ENCODE measurements around the gene RPS6KB2.

Gene RPS6KB2

DNA sequence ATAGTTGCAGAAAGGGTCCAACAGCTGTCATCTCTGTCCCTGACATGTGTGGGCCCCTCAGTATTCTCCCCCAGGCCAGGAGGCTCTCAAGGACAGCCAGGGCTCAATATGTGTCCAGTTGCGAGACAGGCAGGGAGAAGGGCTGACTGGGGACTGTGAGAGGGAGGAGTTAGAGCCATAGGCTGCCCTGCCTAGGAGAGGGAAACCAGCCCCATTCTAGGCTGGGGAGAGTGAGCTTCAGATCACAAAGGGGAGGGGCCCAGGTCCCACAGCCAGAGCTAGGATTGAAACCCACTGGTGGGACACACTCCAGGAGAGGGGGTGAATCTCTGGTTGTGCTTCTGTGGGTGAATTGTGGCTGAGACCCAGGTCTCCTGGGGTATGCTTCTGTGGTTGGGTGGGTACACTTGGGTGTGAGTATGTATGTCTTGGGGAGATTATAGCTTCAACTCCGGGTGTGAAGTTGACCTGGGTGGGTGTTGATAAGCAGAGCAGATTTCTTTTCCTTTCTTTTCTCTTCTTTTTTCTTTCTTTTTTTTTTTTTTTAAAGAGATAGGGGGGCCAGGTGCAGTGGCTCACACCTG lies 14.9 kb upstream of the RPS6KB2 start:
- DNase-seq (ENCODE audit: insufficient read length, low spot score), result no peak
- no peak for TF ChIP-seq CTCF (IDR thresholded peaks at IDR 0.05; ENCODE audit: insufficient read depth, missing control alignments)
- FAIRE-seq, result no peak

- DNase-seq (ENCODE audit: insufficient read length, low spot score), result no peak
- TF ChIP-seq CTCF (IDR thresholded peaks at IDR 0.05; ENCODE audit: insufficient read depth, missing control alignments), result no peak
- no peak for FAIRE-seq
These were observed 12.6 kb upstream of the RPS6KB2 start, which contains the start of gene CARNS1 for GRCh38 chr11:67415501-67416304. TSS of gene CARNS1 (plus strand) at chr11:67415678. CDS start at chr11:67416200, 522 bp downstream.

- DNase-seq (ENCODE audit: insufficient read length, low spot score) (no peak), FAIRE-seq (no peak)
- TF ChIP-seq CTCF (IDR thresholded peaks at IDR 0.05; ENCODE audit: insufficient read depth, missing control alignments), result no peak
These were observed 11.6 kb upstream of the RPS6KB2 start for GRCh38 chr11:67416416-67417335.

DNA sequence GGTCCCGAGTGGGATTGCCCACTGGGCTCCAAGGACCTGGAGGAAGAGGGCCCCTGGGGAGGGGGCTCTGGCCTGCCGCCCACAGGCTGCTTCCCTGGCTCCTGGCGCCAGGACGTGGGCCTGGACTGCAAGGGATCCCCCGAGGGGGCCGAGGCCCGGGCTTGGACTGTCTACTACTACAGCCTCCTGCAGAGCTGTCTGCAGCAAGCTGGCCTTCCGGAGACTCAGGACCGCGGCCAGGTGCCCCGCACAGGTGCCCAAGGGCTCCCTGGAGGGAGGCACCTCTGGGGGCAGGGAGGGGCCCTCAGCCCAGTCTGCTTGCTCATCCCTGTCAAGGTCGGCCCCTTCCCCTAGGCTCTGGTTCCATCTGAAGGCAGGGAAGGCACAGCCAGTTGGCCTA lies 10.9 kb upstream of the RPS6KB2 start:
- no peak for FAIRE-seq
- no peak for DNase-seq (ENCODE audit: insufficient read length, low spot score)

DNA sequence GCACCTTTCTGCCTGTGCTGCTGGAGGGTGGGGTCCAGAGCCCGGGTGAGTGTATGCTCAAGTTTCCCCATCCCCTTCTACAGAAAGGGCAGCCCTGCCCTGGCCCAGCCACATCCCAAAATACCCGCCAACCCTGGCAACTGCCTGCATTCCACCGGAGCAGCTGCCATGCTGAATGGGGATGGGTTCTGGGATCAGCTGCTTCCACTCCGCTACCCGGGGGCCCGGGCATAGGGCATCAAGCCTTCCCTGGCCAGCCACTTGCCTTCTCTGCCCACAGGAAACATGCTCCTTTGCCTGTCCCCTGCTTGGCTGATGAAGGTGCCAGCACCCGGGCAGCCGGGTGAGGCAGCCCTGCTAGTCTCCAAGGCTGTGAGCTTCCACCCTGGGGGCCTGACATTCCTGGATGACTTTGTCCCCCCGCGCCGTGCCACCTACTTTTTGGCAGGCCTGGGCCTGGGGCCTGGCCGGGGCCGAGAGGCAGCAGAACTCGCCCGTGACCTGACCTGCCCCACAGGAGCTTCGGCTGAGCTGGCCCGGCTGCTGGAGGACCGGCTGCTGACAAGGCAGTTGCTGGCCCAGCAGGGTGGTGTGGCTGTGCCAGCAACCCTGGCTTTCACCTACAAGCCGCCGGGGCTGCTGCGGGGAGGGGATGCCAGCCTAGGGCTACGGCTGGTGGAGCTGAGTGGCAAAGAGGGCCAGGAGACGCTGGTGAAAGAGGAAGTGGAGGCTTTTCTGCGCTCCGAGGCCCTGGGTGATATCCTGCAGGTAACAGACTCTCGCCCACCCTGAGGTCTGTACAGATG lies 9.6 kb upstream of the RPS6KB2 start:
- TF ChIP-seq CTCF (IDR thresholded peaks at IDR 0.05; ENCODE audit: insufficient read depth, missing control alignments), result no peak
- no peak for DNase-seq (ENCODE audit: insufficient read length, low spot score)
- FAIRE-seq, result no peak

More for the DNA sequence above, 10.9 kb upstream of the RPS6KB2 start:
- TF ChIP-seq CTCF (IDR thresholded peaks at IDR 0.05; ENCODE audit: insufficient read depth, missing control alignments), result no peak

- DNase-seq (ENCODE audit: insufficient read length, low spot score) (no peak), FAIRE-seq (no peak)
- no peak for TF ChIP-seq CTCF (IDR thresholded peaks at IDR 0.05; ENCODE audit: insufficient read depth, missing control alignments)
These were observed 8.8 kb upstream of the RPS6KB2 start for GRCh38 chr11:67419325-67420049.

Measured in D721Med (cell line).